Mammary epithelial cell (primary cell): Measurements from ENCODE around the gene LIPH.

Experiments
- CTCF ChIP-seq, 2 donors: IDR thresholded peaks in 1 of 2; conservative IDR thresholded peaks in 1 of 2; 2 replicates each; pipeline ENCODE4 v1.5.1; 2011 to 2012; ENCODE audit warnings: inconsistent platforms in 2 of 2, low read length in 2 of 2, mild to moderate bottlenecking in 2 of 2, control low read depth in 1 of 2, low read depth in 1 of 2; ENCODE audit not compliant: insufficient read depth in 1 of 2; ENCODE audit errors: extremely low read depth in 1 of 2
- EZH2 ChIP-seq: IDR thresholded peaks from 2 replicates; pipeline ENCODE4 v1.6.1; 2012; ENCODE audit warnings: low read length, inconsistent platforms, borderline replicate concordance

DNA sequence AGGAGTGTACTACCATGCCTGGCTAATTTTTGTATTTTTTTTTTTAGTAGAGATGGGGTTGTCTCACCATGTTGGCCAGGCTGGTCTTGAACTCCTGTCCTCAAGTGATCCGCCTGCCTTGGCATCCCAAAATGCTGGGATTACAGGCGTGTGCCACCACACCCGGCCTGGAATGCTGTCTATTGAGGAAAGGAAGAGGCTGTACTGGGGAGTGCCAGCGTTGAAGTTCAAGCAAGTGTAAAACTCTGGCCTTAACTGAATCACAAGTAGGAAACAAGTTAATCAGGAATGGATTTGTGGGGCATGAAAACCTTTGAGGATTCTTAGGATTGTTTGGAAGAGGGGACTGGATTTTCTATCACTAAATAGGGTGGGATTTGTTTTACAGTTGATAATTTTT lies 32.3 kb upstream of the LIPH start:
- no peak for TF ChIP-seq EZH2
- TF ChIP-seq CTCF (conservative IDR thresholded peaks at IDR 0.05 in 1 of 2, IDR thresholded peaks at IDR 0.05 in 1 of 2; ENCODE audit: extremely low read depth in 1 of 2, insufficient read depth in 1 of 2, low read depth in 1 of 2, low read length in 2 of 2): no peak
